Lung (tissue), 12 donors: Measurements from ENCODE around the gene BAHCC1. TPM values are rescaled to one million over a fixed set of nuclear protein-coding genes. Genes with fewer than 3 reads are reported as not detected.

Experiments
- ATAC-seq: fragments of 200-7000 bp; cut with Tn5 transposase; one replicate; pipeline ENCODE4 v1.9.1; 2020; ENCODE audit warnings: moderate number of reproducible peaks; ENCODE audit not compliant: insufficient read depth, low FRiP score
- DNase-seq, 3 donors: peaks; one replicate each; pipeline ENCODE4 v3.0.0-alpha.2; 2013 to 2017
- H3K27ac ChIP-seq, 2 donors: one replicate each; pipeline ENCODE4 v1.5.1; 2013; ENCODE audit warnings: mild to moderate bottlenecking in 2 of 2, moderate library complexity in 2 of 2, control low read depth in 1 of 2, inconsistent platforms in 1 of 2, low read depth in 1 of 2, low read length in 1 of 2
- H3K27me3 ChIP-seq, 3 donors: one replicate each; pipeline ENCODE4 v1.5.1; 2013; ENCODE audit warnings: low read length in 2 of 3; ENCODE audit not compliant: control insufficient read depth in 3 of 3, insufficient read depth in 3 of 3
- H3K36me3 ChIP-seq, 4 donors: one replicate each; pipeline ENCODE4 v1.5.1; 2013; ENCODE audit warnings: low read length in 4 of 4, mild to moderate bottlenecking in 1 of 4, moderate library complexity in 1 of 4; ENCODE audit not compliant: control insufficient read depth in 4 of 4, insufficient read depth in 4 of 4
- H3K4me1 ChIP-seq, 5 donors: one replicate each; pipeline ENCODE4 v1.5.1; 2013; ENCODE audit warnings: low read length in 5 of 5, mild to moderate bottlenecking in 2 of 5, moderate library complexity in 1 of 5; ENCODE audit not compliant: control insufficient read depth in 5 of 5, insufficient read depth in 5 of 5
- H3K4me3 ChIP-seq: one replicate; pipeline ENCODE4 v1.5.1; 2013; ENCODE audit warnings: mild to moderate bottlenecking, control low read depth, moderate library complexity
- H3K9ac ChIP-seq, 2 donors: one replicate each; pipeline ENCODE4 v1.5.1; 2013; ENCODE audit warnings: low read length in 2 of 2, control low read depth in 1 of 2; ENCODE audit not compliant: insufficient read depth in 1 of 2
- H3K9me3 ChIP-seq, 4 donors: one replicate each; pipeline ENCODE4 v1.5.1; 2013; ENCODE audit warnings: low read length in 3 of 4, mild to moderate bottlenecking in 1 of 4, moderate library complexity in 1 of 4; ENCODE audit not compliant: control insufficient read depth in 4 of 4, insufficient read depth in 3 of 4
- CTCF ChIP-seq: IDR thresholded peaks from 2 replicates; pipeline ENCODE4 v1.5.1; 2012; ENCODE audit warnings: mild to moderate bottlenecking; ENCODE audit errors: control extremely low read depth, extremely low read depth
- WGBS, 2 donors: extraction: QIAGEN DNeasy Blood & Tissue Kit; methylation state at CpG; one replicate each; pipeline ENCODE4 v1.1.7; 2013; 5-methylcytosine and 5-hydroxymethylcytosine counted together
- polyA plus RNA-seq, 2 donors: library from polyadenylated mRNA; stranded (reverse); fragments of 200-250 nt; gene quantifications; one replicate each; pipeline ENCODE4 v1.2.1, GENCODE V29; 2013
- total RNA-seq, 2 donors: library from RNA; depleted of rRNA in 1 of 2; stranded (reverse); fragments of >200 nt in 1 of 2; gene quantifications; one replicate each; pipeline ENCODE4 v1.2.1, GENCODE V29; 2014 to 2021
- donor health status: control.
- donor health status: control.
- donor health status: Bipolar disorder and iron deficiency.
- donor health status: healthy.
- donor health status: DM: yes; HTN: yes; CAD: no.

BAHCC1 gene
- total and polyA plus RNA-seq, 4 donors, result 7.6 to 24.9 (median 17.5) TPM

GRCh38 chr17:81347437-81347836 is 47.8 kb upstream of the BAHCC1 start:
- ATAC-seq (no peak), DNase-seq (no peak)
- H3K27ac ChIP-seq, result no peak overlapping the region
- H3K36me3 ChIP-seq, result peaks cover 0 to 5% (median 0%) of the 10 kb centered on the region in 4 donors
- H3K27me3 ChIP-seq, result no peaks in the 10 kb centered on the region
- peaks cover 0 to 2% (median 0%) of the 10 kb centered on the region in 4 donors for H3K9me3 ChIP-seq
- no peak overlapping the region for H3K4me3 ChIP-seq
- H3K4me1 ChIP-seq, result peaks cover 0 to 28% (median 11%) of the 10 kb centered on the region in 5 donors
- 76 to 77% methylated on average over 4 of the region's 4 CpGs for WGBS, 2 donors
- TF ChIP-seq CTCF, result no peak
- no peak overlapping the region for H3K9ac ChIP-seq

DNA sequence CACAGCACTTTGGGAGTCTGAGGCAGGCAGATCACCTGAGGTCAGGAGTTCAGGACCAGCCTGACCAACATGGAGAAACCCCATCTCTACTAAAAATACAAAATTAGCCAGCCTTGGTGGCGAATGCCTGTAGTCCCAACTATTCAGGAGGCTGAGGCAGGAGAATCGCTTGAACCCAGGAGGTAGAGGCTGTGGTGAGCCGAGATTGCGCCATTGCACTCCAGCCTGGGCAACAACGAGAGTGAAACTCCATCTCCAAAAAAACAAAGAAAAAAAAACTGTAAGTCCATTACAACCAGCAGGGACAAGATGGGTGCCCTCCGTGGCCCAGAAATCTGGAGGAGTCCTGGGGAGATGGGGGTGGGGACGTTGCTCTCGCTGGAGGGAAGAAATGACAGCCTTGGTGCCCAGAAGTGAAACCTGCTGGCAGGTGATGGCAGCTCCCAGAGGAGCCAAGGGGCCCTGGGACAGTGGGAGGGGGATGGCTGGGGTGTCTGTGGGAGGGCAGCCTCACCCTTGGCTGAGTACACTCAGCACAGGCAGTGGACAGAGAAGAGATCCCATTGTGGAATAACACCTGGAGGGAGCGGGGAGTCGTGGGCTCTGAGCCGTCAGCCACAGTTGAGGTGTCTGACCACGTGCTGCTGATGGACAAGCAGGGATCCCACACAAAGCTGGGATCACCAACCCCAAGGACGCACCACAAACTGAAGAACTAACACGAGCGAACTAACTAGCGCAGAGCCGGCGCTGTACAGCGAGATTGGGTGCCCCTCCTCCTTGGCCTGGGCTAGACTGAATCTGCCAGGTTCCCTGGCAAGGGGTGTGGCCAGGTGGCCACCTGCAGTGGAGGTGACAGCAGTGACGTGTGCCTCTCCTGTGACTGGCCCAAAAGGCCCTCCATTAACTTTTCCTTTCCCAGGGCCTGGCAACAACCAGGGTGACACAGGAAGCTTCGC is 46.9 kb upstream of the BAHCC1 start:
- no peak for ATAC-seq
- TF ChIP-seq CTCF, result no peak
- H3K36me3 ChIP-seq, result peaks cover 0 to 5% (median 0%) of the 10 kb centered on the region in 4 donors
- peaks cover 0 to 2% (median 0%) of the 10 kb centered on the region in 4 donors for H3K9me3 ChIP-seq
- H3K27me3 ChIP-seq, result no peaks in the 10 kb centered on the region
- H3K4me3 ChIP-seq, result no peak overlapping the region
- H3K27ac ChIP-seq, result peak overlapping the region in 1 of 2 donors; percentile 71
- peaks cover 0 to 28% (median 11%) of the 10 kb centered on the region in 5 donors for H3K4me1 ChIP-seq
- 77 to 81% methylated on average over 21 of the region's 21 CpGs for WGBS, 2 donors
- H3K9ac ChIP-seq, result no peak overlapping the region
- no peak for DNase-seq

- Histone ChIP-seq H3K9me3 (peaks cover 0 to 2% (median 0%) of the 10 kb centered on the region in 4 donors), H3K4me1 (peaks cover 0 to 28% (median 11%) of the 10 kb centered on the region in 5 donors), H3K27ac (no peak overlapping the region), H3K4me3 (no peak overlapping the region), H3K9ac (no peak overlapping the region), H3K27me3 (no peaks in the 10 kb centered on the region), H3K36me3 (peaks cover 0 to 5% (median 0%) of the 10 kb centered on the region in 4 donors)
- no peak for TF ChIP-seq CTCF
- no peak for ATAC-seq
- WGBS, 2 donors, result 84 to 87% methylated on average over 28 of the region's 28 CpGs
- no peak for DNase-seq
Measured at GRCh38 chr17:81349397-81350319, 45.6 kb upstream of the BAHCC1 start.
